Measurements from ENCODE around the gene C10orf88. TPM values are rescaled to one million over a fixed set of nuclear protein-coding genes. Genes with fewer than 3 reads are reported as not detected.
A peak's percentile ranks its signal among the peaks of the same experiment; 100 is the strongest.

Gene C10orf88
- total and polyA plus RNA-seq, 9 of the 15 experiments (the other 6 are each of a cell fraction or from before 2014, with no cell fraction given): 2.5 to 9.6 (median 7.5) TPM

GRCh38 chr10:122911889-122912484 lies 42.0 kb downstream of the C10orf88 start (continued):
- TF ChIP-seq THAP12 (CRISPR knock-in tag; IDR thresholded peaks at IDR 0.05) (no peak), ZNF707 (CRISPR knock-in tag; conservative IDR thresholded peaks at IDR 0.05) (no peak), CBX3 (IDR thresholded peaks at IDR 0.05; ENCODE audit: borderline replicate concordance in 1 of 2, low read length in 2 of 2) (peak in 1 of 2 experiments; percentile 72; a peak in 1 of 3 replicates), ZKSCAN1 (IDR thresholded peaks at IDR 0.05; ENCODE audit: low read depth, low read length) (no peak), ZC3H4 (CRISPR knock-in tag; IDR thresholded peaks at IDR 0.05; ENCODE audit: borderline replicate concordance) (no peak), ZZZ3 (IDR thresholded peaks at IDR 0.05) (no peak), ARID1B (IDR thresholded peaks at IDR 0.05) (no peak), ILF3 (IDR thresholded peaks at IDR 0.05; ENCODE audit: borderline replicate concordance) (no peak), STAG1 (CRISPR knock-in tag; IDR thresholded peaks at IDR 0.05; ENCODE audit: borderline replicate concordance) (peak; percentile 94), NCOA1 (IDR thresholded peaks at IDR 0.05; ENCODE audit: low read depth) (peak; percentile 100), ZBTB26 (CRISPR knock-in tag; IDR thresholded peaks at IDR 0.05) (no peak), SRF (CRISPR knock-in tag; IDR thresholded peaks at IDR 0.05) (peak in 1 of 2 experiments; percentile 96; a peak in 2 of 4 replicates), RCOR1 (IDR thresholded peaks at IDR 0.05; ENCODE audit: borderline replicate concordance in 1 of 2, low read depth in 2 of 2, low read length in 2 of 2) (peak in 1 of 2 experiments; percentile 96; a peak in 2 of 4 replicates), ZNF282 (CRISPR knock-in tag; IDR thresholded peaks at IDR 0.05) (peak; percentile 91; the same call in 1 of the 2 replicates), ESRRB (CRISPR knock-in tag; IDR thresholded peaks at IDR 0.05; ENCODE audit: borderline replicate concordance) (no peak), ZNF274 (IDR thresholded peaks at IDR 0.05; ENCODE audit: borderline replicate concordance, low read depth, low read length) (no peak), CREBBP (IDR thresholded peaks at IDR 0.05; ENCODE audit: low read depth, low read length) (no peak), NFXL1 (CRISPR knock-in tag; IDR thresholded peaks at IDR 0.05) (no peak), MEIS2 (IDR thresholded peaks at IDR 0.05; ENCODE audit: partially characterized antibody) (no peak)
- TF ChIP-seq, protein P1, sequence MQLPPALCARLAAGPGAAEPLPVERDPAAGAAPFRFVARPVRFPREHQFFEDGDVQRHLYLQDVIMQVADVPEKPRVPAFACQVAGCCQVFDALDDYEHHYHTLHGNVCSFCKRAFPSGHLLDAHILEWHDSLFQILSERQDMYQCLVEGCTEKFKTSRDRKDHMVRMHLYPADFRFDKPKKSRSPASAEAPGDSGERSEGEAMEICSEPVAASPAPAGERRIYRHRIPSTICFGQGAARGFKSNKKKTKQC (CRISPR knock-in tag; IDR thresholded peaks at IDR 0.05): peak; percentile 100
- TF ChIP-seq, protein P2, sequence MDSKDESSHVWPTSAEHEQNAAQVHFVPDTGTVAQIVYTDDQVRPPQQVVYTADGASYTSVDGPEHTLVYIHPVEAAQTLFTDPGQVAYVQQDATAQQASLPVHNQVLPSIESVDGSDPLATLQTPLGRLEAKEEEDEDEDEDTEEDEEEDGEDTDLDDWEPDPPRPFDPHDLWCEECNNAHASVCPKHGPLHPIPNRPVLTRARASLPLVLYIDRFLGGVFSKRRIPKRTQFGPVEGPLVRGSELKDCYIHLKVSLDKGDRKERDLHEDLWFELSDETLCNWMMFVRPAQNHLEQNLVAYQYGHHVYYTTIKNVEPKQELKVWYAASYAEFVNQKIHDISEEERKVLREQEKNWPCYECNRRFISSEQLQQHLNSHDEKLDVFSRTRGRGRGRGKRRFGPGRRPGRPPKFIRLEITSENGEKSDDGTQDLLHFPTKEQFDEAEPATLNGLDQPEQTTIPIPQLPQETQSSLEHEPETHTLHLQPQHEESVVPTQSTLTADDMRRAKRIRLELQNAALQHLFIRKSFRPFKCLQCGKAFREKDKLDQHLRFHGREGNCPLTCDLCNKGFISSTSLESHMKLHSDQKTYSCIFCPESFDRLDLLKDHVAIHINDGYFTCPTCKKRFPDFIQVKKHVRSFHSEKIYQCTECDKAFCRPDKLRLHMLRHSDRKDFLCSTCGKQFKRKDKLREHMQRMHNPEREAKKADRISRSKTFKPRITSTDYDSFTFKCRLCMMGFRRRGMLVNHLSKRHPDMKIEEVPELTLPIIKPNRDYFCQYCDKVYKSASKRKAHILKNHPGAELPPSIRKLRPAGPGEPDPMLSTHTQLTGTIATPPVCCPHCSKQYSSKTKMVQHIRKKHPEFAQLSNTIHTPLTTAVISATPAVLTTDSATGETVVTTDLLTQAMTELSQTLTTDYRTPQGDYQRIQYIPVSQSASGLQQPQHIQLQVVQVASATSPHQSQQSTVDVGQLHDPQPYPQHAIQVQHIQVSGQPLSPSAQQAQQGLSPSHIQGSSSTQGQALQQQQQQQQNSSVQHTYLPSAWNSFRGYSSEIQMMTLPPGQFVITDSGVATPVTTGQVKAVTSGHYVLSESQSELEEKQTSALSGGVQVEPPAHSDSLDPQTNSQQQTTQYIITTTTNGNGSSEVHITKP (IDR thresholded peaks at IDR 0.05; ENCODE audit: partially characterized antibody): no peak
